C4-2B (cell line): ENCODE results near the gene SPATS2L.

ENCODE experiments used
- H3K27ac ChIP-seq: fragments of 450-650 bp; 2 replicates; pipeline ENCODE4 v1.5.1; 2017
- CTCF ChIP-seq: fragments of 450-650 bp; conservative IDR thresholded peaks from 2 replicates; pipeline ENCODE4 v1.5.1; 2017; ENCODE audit warnings: mild to moderate bottlenecking
- ZFX ChIP-seq: fragments of 450-650 bp; IDR thresholded peaks from 2 replicates; pipeline ENCODE4 v1.6.1; 2017

Gene SPATS2L

GRCh38 chr2:200362202-200362917 is 55.9 kb downstream of the SPATS2L start:
- no peak overlapping the region for H3K27ac ChIP-seq
- no peak for TF ChIP-seq ZFX
- TF ChIP-seq CTCF, result no peak

GRCh38 chr2:200363279-200363678 is 56.8 kb downstream of the SPATS2L start:
- H3K27ac ChIP-seq, result no peak overlapping the region
- no peak for TF ChIP-seq CTCF
- TF ChIP-seq ZFX, result no peak

- TF ChIP-seq ZFX (no peak), CTCF (no peak)
Measured at GRCh38 chr2:200364142-200364541, 57.6 kb downstream of the SPATS2L start.

GRCh38 chr2:200364620-200365019 is 58.1 kb downstream of the SPATS2L start:
- TF ChIP-seq ZFX (no peak), CTCF (no peak)
- H3K27ac ChIP-seq, result no peak overlapping the region

More at GRCh38 chr2:200364142-200364541, 57.6 kb downstream of the SPATS2L start:
- H3K27ac ChIP-seq, result no peak overlapping the region

GRCh38 chr2:200365209-200365608 is 58.7 kb downstream of the SPATS2L start:
- H3K27ac ChIP-seq, result no peak overlapping the region
- TF ChIP-seq CTCF, result no peak
- TF ChIP-seq ZFX, result no peak

GRCh38 chr2:200367155-200367554 is 60.7 kb downstream of the SPATS2L start:
- no peak overlapping the region for H3K27ac ChIP-seq
- no peak for TF ChIP-seq CTCF
- no peak for TF ChIP-seq ZFX

- TF ChIP-seq ZFX (no peak), CTCF (no peak)
Measured at GRCh38 chr2:200369886-200370285, 63.4 kb downstream of the SPATS2L start.

More at GRCh38 chr2:200369886-200370285, 63.4 kb downstream of the SPATS2L start:
- H3K27ac ChIP-seq, result no peak overlapping the region
